GM12878 (cell line): Measurements from ENCODE around the gene SETD7. TPM values are rescaled to one million over a fixed set of nuclear protein-coding genes. Genes with fewer than 3 reads are reported as not detected.
A peak's percentile ranks its signal among the peaks of the same experiment; 100 is the strongest.

Experiments
- ATAC-seq: fragments of 200-7000 bp; cut with Tn5 transposase; 3 replicates; pipeline ENCODE4 v1.9.1; 2020; ENCODE audit warnings: mild to moderate bottlenecking, moderate library complexity
- BruUV-seq: library from RNA; stranded (reverse); fragments of 400-500 nt; replicated peaks from 2 replicates; lab custom pipeline; 2021; lab: Mats Ljungman, UMichigan
- CTCF ChIA-PET: fragments of 300-600 bp; sonication (Branson Sonifier 250); formaldehyde crosslinking; extraction: SDS; loops from one replicate; lab custom pipeline; 2021; ENCODE audit warnings: inconsistent platforms; lab: Yijun Ruan, JAX
- POLR2A ChIA-PET: fragments of 350-600 bp; formaldehyde crosslinking; extraction: SDS; loops from one replicate; lab custom pipeline; 2021; ENCODE audit warnings: inconsistent platforms; lab: Charles Lee
- RAD21 ChIA-PET: fragments of 300-600 bp; sonication (Branson Sonifier 250); formaldehyde crosslinking; loops from one replicate; lab custom pipeline; 2023; ENCODE audit warnings: antibody characterized with exemption; ENCODE audit not compliant: unreplicated experiment; lab: Charles Lee
- SMC1A ChIA-PET: fragments of 300-600 bp; sonication (Branson Sonifier 250); formaldehyde crosslinking; loops from one replicate; lab custom pipeline; 2023; ENCODE audit not compliant: unreplicated experiment, uncharacterized antibody; lab: Charles Lee
- DNase-seq: peaks from one replicate; pipeline ENCODE4 v3.0.0-alpha.2; 2011; ENCODE audit warnings: low read depth, low spot score
- FAIRE-seq: peaks from 3 replicates; lab custom pipeline; 2011; peaks lifted over from hg19 to GRCh38; lab: Jason Lieb, UNC
- H2AFZ ChIP-seq: 2 replicates; pipeline ENCODE4 v1.6.0; 2011; ENCODE audit warnings: low read depth, low read length, control low read depth; ENCODE audit not compliant: control insufficient read depth
- H3K27ac ChIP-seq: 2 replicates; pipeline ENCODE4 v1.5.1; 2011; ENCODE audit warnings: control low read depth; ENCODE audit not compliant: control insufficient read depth, insufficient read depth
- H3K27me3 ChIP-seq, 2 experiments: replicated peaks in 1 of 2; 2 replicates each; pipeline versions ENCODE4 v1.6.0 to v1.6.1; 2011; ENCODE audit warnings: low read length in 1 of 2; ENCODE audit not compliant: control insufficient read depth in 2 of 2, insufficient read depth in 2 of 2
- H3K36me3 ChIP-seq, 2 experiments: 2 replicates each; pipeline ENCODE4 v1.5.1; 2011; ENCODE audit warnings: low read length in 1 of 2; ENCODE audit not compliant: control insufficient read depth in 2 of 2, insufficient read depth in 2 of 2
- H3K4me1 ChIP-seq: 2 replicates; pipeline ENCODE4 v1.6.1; 2011; ENCODE audit warnings: mild to moderate bottlenecking, low read length, moderate library complexity, mixed read lengths; ENCODE audit not compliant: control insufficient read depth, insufficient read depth
- H3K4me2 ChIP-seq: 2 replicates; pipeline ENCODE4 v1.6.0; 2011; ENCODE audit warnings: control low read depth; ENCODE audit not compliant: control insufficient read depth, insufficient read depth
- H3K4me3 ChIP-seq: fragments of 200-600 bp; sonication (generic); 2 replicates; pipeline ENCODE4 v1.5.1; 2016
- H3K79me2 ChIP-seq: 2 replicates; pipeline ENCODE4 v1.6.0; 2011; ENCODE audit warnings: low read length; ENCODE audit not compliant: control insufficient read depth, insufficient read depth
- H3K9ac ChIP-seq: 2 replicates; pipeline ENCODE4 v1.8.0; 2011; ENCODE audit warnings: low read length, control low read depth, mixed read lengths; ENCODE audit not compliant: control insufficient read depth, insufficient read depth
- H3K9me3 ChIP-seq: replicated peaks from 3 replicates; pipeline ENCODE4 v1.5.1; 2011; ENCODE audit warnings: mild to moderate bottlenecking, low read length; ENCODE audit not compliant: control insufficient read depth, insufficient read depth
- H4K20me1 ChIP-seq: 2 replicates; pipeline ENCODE4 v1.6.0; 2011; ENCODE audit not compliant: control insufficient read depth, insufficient read depth
- ASH2L ChIP-seq: fragments of 300-600, 200-600 bp; sonication (generic); IDR thresholded peaks from 2 replicates; pipeline ENCODE4 v1.6.1; 2017; ENCODE audit warnings: low read depth, mild to moderate bottlenecking, borderline replicate concordance
- CHD4 ChIP-seq: fragments of 200-600 bp; sonication (generic); IDR thresholded peaks from 2 replicates; pipeline ENCODE4 v1.6.1; 2016; ENCODE audit warnings: mild to moderate bottlenecking
- EGR1 ChIP-seq, 2 experiments: IDR thresholded peaks; 1 replicate in 1 of 2; 2 replicates in 1 of 2; pipeline ENCODE4 v1.6.1; 2011 to 2012; ENCODE audit warnings: low read depth in 2 of 2, low read length in 2 of 2, borderline replicate concordance in 1 of 2, mild to moderate bottlenecking in 1 of 2, moderate library complexity in 1 of 2
- GABPA ChIP-seq: IDR thresholded peaks from 2 replicates; pipeline ENCODE4 v1.6.1; 2014; ENCODE audit warnings: antibody characterized with exemption, low read depth, mild to moderate bottlenecking, inconsistent platforms
- JUNB ChIP-seq: IDR thresholded peaks from 2 replicates; pipeline ENCODE4 v1.6.1; 2016; ENCODE audit warnings: antibody characterized with exemption, mild to moderate bottlenecking
- NBN ChIP-seq: fragments of 450-650 bp; IDR thresholded peaks from 2 replicates; pipeline ENCODE4 v1.6.1; 2016
- NR2C1 ChIP-seq: fragments of 450-650 bp; IDR thresholded peaks from 2 replicates; pipeline ENCODE4 v1.6.1; 2017; ENCODE audit warnings: antibody characterized with exemption, mild to moderate bottlenecking, moderate library complexity
- PKNOX1 ChIP-seq: fragments of 450-650 bp; IDR thresholded peaks from 2 replicates; pipeline ENCODE4 v1.6.1; 2016; ENCODE audit warnings: mild to moderate bottlenecking
- POLR2AphosphoS2 ChIP-seq: IDR thresholded peaks from 2 replicates; pipeline ENCODE4 v1.6.1; 2011; ENCODE audit warnings: low read depth, mild to moderate bottlenecking, low read length, improper control_type of control experiment, moderate library complexity
- SPI1 ChIP-seq: IDR thresholded peaks from 2 replicates; pipeline ENCODE4 v1.6.1; 2011; ENCODE audit warnings: low read depth, mild to moderate bottlenecking, low read length, moderate library complexity, borderline replicate concordance; ENCODE audit not compliant: insufficient read depth
- SRF ChIP-seq, 2 experiments: IDR thresholded peaks; 2 replicates each; pipeline ENCODE4 v1.6.1; 2011; ENCODE audit warnings: low read depth in 2 of 2, low read length in 2 of 2, mild to moderate bottlenecking in 1 of 2, moderate library complexity in 1 of 2
- ZNF687 ChIP-seq: fragments of 450-650 bp; IDR thresholded peaks from 2 replicates; pipeline ENCODE4 v1.6.1; 2017; ENCODE audit warnings: mild to moderate bottlenecking, moderate library complexity
- WGBS: methylation state at CpG from one replicate; pipeline ENCODE4 v1.1.6; 2016; ENCODE audit warnings: low lambda C conversion rate; ENCODE audit not compliant: insufficient replicate concordance, insufficient coverage; ENCODE audit errors: missing lambda C conversion rate; 5-methylcytosine and 5-hydroxymethylcytosine counted together
- in situ Hi-C: fragments of 300-500 bp; cut with MboI; formaldehyde crosslinking; loops from 9 replicates; pipeline ENCODE4 v1.14.3; 2018; ENCODE audit warnings: mixed read lengths
- intact Hi-C: fragments of 100-400 bp; cut with micrococcal nuclease; formaldehyde crosslinking; loops from one replicate; pipeline ENCODE4 v1.14.2; 2022; ENCODE audit not compliant: unreplicated experiment
- polyA plus RNA-seq, 11 experiments: library from polyadenylated mRNA; depleted of rRNA in 4 of 11; unstranded in 6 of 11; stranded (reverse) in 5 of 11; fragments of >200 nt; fragmentation: Nextera tagmentation in 4 of 11; fragmentation: Illumina TruSeq in 1 of 11; extraction: Ambion mirVana in 4 of 11; extraction: Trizol in 1 of 11; gene quantifications; 1 replicate in 1 of 11; 2 replicates in 10 of 11; pipeline versions ENCODE4 v1.2.1 to v1.2.3, GENCODE V29; 2011 to 2016; ENCODE audit warnings: inconsistent platforms in 2 of 11, missing spikeins in 2 of 11, low read depth in 1 of 11
- total RNA-seq, 4 experiments: library from RNA; depleted of rRNA in 3 of 4; stranded (reverse); fragments of >200 nt in 3 of 4; fragmentation: Illumina TruSeq in 1 of 4; extraction: Trizol in 1 of 4; gene quantifications; 2 replicates each; pipeline versions ENCODE4 v1.2.1 to v1.2.3, GENCODE V29; 2013 to 2021

SETD7 gene
- total and polyA plus RNA-seq, 10 of the 15 experiments (the other 5 are each of a cell fraction or from before 2014, with no cell fraction given) = 0.03 to 0.82 (median 0.44) TPM

GRCh38 chr4:139560406-139561104 lies 4.5 kb upstream of the SETD7 start:
- no peak overlapping the region for H3K4me3 ChIP-seq
- ChIA-PET SMC1A (interaction anchor here (0.6 kb wide), 1 partner anchor 62 kb away, joined by 4 read pairs; no protein-coding TSS in a partner anchor), RAD21 (no interaction called here)

DNA sequence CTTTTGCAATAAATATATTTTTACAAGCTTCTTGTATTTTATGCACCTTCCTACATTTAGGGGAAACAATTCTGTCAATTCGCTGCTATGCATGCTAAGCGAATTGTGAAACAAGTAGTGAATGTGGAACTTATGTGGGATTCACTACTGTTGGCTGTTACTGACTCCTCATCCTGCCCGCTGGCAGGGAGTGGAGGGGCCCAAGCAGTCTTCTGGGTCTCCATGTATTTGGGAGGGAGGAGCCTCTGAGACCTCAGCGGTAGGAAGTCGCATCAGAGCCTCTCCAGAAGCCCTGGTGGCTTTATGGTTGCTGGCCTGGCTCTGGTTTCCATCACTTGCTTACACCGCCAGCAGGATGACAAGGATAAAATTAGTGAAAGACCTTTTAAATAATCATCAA lies 3.7 kb upstream of the SETD7 start:
- BruUV-seq = no TSS peak
- in situ Hi-C loops = no loop called here
- no peaks in the 10 kb centered on the region for H3K36me3 ChIP-seq
- peaks cover 14 to 21% of the 10 kb centered on the region in 2 experiments for H3K27me3 ChIP-seq
- H3K9ac ChIP-seq = no peak overlapping the region
- H3K4me2 ChIP-seq = no peak overlapping the region
- H3K4me3 ChIP-seq = no peak overlapping the region
- H4K20me1 ChIP-seq = no peaks in the 10 kb centered on the region
- H3K27ac ChIP-seq = no peak overlapping the region
- intact Hi-C loops = no loop called here
- no peak for ATAC-seq
- DNase-seq = no peak
- no peak for FAIRE-seq
- ChIA-PET CTCF (no interaction called here), RAD21 (no interaction called here), SMC1A (no interaction called here), POLR2A (no interaction called here)
- no peaks in the 10 kb centered on the region for H3K9me3 ChIP-seq
- H3K79me2 ChIP-seq = no peaks in the 10 kb centered on the region
- WGBS = 69% methylated on average over 6 of the region's 6 CpGs
- peaks cover 8% of the 10 kb centered on the region; the same call in 1 of the 2 replicates for H3K4me1 ChIP-seq
- H2AFZ ChIP-seq = no peak overlapping the region
- TF ChIP-seq POLR2AphosphoS2 (no peak), SRF (IDR thresholded peaks at IDR 0.05; ENCODE audit: low read depth in 2 of 2, low read length in 2 of 2) (no peak), NBN (no peak), ASH2L (no peak), CHD4 (no peak), JUNB (no peak), EGR1 (IDR thresholded peaks at IDR 0.05; ENCODE audit: borderline replicate concordance in 1 of 2, low read depth in 2 of 2, low read length in 2 of 2) (no peak), ZNF687 (no peak)

More at GRCh38 chr4:139560406-139561104, 4.5 kb upstream of the SETD7 start:
- intact Hi-C loops (no loop called here), in situ Hi-C loops (no loop called here)
- Histone ChIP-seq H2AFZ (peak overlapping the region; percentile 46), H4K20me1 (no peaks in the 10 kb centered on the region), H3K9ac (no peak overlapping the region), H3K27me3 (peaks cover 12 to 21% of the 10 kb centered on the region in 2 experiments), H3K36me3 (no peaks in the 10 kb centered on the region), H3K9me3 (no peaks in the 10 kb centered on the region), H3K79me2 (no peaks in the 10 kb centered on the region), H3K27ac (no peak overlapping the region), H3K4me1 (0 out of 2 replicates have a peak, but pooled peaks cover 3% of the 10 kb centered on the region), H3K4me2 (no peak overlapping the region)
- TF ChIP-seq SPI1 (peak; percentile 23; the same call in 1 of the 2 replicates), NR2C1 (peak; percentile 75), NBN (no peak), GABPA (peak; percentile 75), PKNOX1 (no peak)
- CTCF ChIA-PET = no interaction called here
- no peak for DNase-seq
- FAIRE-seq = no peak
- no TSS peak for BruUV-seq
- ATAC-seq = no peak
- POLR2A ChIA-PET = no interaction called here
- WGBS = 0% methylated on average over 6 of the region's 6 CpGs
